SK-N-SH treated with all-trans-retinoic acid at 6 μM for 48 hours (cell line): ENCODE data around the gene ARHGAP8.

Experiments
- ATAC-seq: fragments of 200-7000 bp; cut with Tn5 transposase; 3 replicates; pipeline ENCODE4 v1.9.1; 2020; ENCODE audit warnings: mild to moderate bottlenecking, moderate library complexity
- ARNTL ChIP-seq: fragments of 450-650 bp; formaldehyde crosslinking; IDR thresholded peaks from 2 replicates; pipeline ENCODE4 v1.5.0; 2020; ENCODE audit warnings: low read depth, mild to moderate bottlenecking, moderate library complexity, borderline replicate concordance
- BACH2 ChIP-seq: fragments of 250-450 bp; sonication (Bioruptor Pico); IDR thresholded peaks from 2 replicates; pipeline ENCODE4 v1.9.0; 2021; ENCODE audit warnings: mild to moderate bottlenecking, borderline replicate concordance
- CSDC2 ChIP-seq: fragments of 250-450 bp; sonication (Bioruptor Pico); IDR thresholded peaks from 2 replicates; pipeline ENCODE4 v1.5.0; 2020; ENCODE audit warnings: mild to moderate bottlenecking, moderate library complexity
- ESRRG ChIP-seq: fragments of 250-450 bp; sonication (Bioruptor Pico); IDR thresholded peaks from 2 replicates; pipeline ENCODE4 v1.6.1; 2021; ENCODE audit warnings: mild to moderate bottlenecking
- GLIS3 ChIP-seq: fragments of 250-450 bp; sonication (Bioruptor Pico); IDR thresholded peaks from 2 replicates; pipeline ENCODE4 v1.5.0; 2020; ENCODE audit warnings: mild to moderate bottlenecking, moderate library complexity
- ISL1 ChIP-seq: fragments of 250-450 bp; sonication (Bioruptor Pico); IDR thresholded peaks from 2 replicates; pipeline ENCODE4 v2.1.2; 2022; ENCODE audit warnings: mild to moderate bottlenecking, moderate library complexity
- OSR1 ChIP-seq: fragments of 250-450 bp; sonication (Bioruptor Pico); IDR thresholded peaks from 2 replicates; pipeline ENCODE4 v1.8.0; 2022; ENCODE audit warnings: moderate library complexity, mild to moderate bottlenecking, inconsistent platforms
- PPARA ChIP-seq: fragments of 250-450 bp; sonication (Bioruptor Pico); IDR thresholded peaks from 2 replicates; pipeline ENCODE4 v1.5.0; 2020; ENCODE audit warnings: mild to moderate bottlenecking, borderline replicate concordance
- RARB ChIP-seq: fragments of 250-450 bp; sonication (Bioruptor Pico); IDR thresholded peaks from 2 replicates; pipeline ENCODE4 v1.8.0; 2021; ENCODE audit warnings: mild to moderate bottlenecking, moderate library complexity
- SNAI2 ChIP-seq: fragments of 250-450 bp; sonication (Bioruptor Pico); IDR thresholded peaks from 2 replicates; pipeline ENCODE4 v1.5.0; 2020; ENCODE audit warnings: mild to moderate bottlenecking, moderate library complexity
- TCF4 ChIP-seq: fragments of 250-450 bp; sonication (Bioruptor Pico); IDR thresholded peaks from 2 replicates; pipeline ENCODE4 v1.8.0; 2021; ENCODE audit warnings: mild to moderate bottlenecking, moderate library complexity, borderline replicate concordance
- TOX ChIP-seq: fragments of 250-450 bp; sonication (Bioruptor Pico); IDR thresholded peaks from 2 replicates; pipeline ENCODE4 v1.8.0; 2021; ENCODE audit warnings: mild to moderate bottlenecking, moderate library complexity, borderline replicate concordance
- ZFP3 ChIP-seq: fragments of 250-450 bp; sonication (Bioruptor Pico); IDR thresholded peaks from 2 replicates; pipeline ENCODE4 v1.5.0; 2020; ENCODE audit warnings: mild to moderate bottlenecking, moderate library complexity
- ZNF565 ChIP-seq: fragments of 450-650 bp; formaldehyde crosslinking; conservative IDR thresholded peaks from 2 replicates; pipeline ENCODE4 v1.5.0; 2020; ENCODE audit warnings: low read depth, mild to moderate bottlenecking, moderate library complexity
- ZNF70 ChIP-seq: fragments of 450-650 bp; formaldehyde crosslinking; IDR thresholded peaks from 2 replicates; pipeline ENCODE4 v1.5.0; 2020; ENCODE audit warnings: mild to moderate bottlenecking, moderate library complexity
- ZNF8 ChIP-seq: fragments of 450-650 bp; formaldehyde crosslinking; IDR thresholded peaks from 2 replicates; pipeline ENCODE4 v1.5.0; 2020; ENCODE audit warnings: mild to moderate bottlenecking, moderate library complexity
- TF ChIP-seq, protein P1 (sequence below): fragments of 250-450 bp; sonication (Bioruptor Pico); IDR thresholded peaks from 2 replicates; pipeline ENCODE4 v1.8.0; 2021; ENCODE audit warnings: low read depth, mild to moderate bottlenecking, moderate library complexity, borderline replicate concordance
- TF ChIP-seq, protein P2 (sequence below): fragments of 250-450 bp; sonication (Bioruptor Pico); IDR thresholded peaks from 2 replicates; pipeline ENCODE4 v1.5.0; 2020; ENCODE audit warnings: mild to moderate bottlenecking, moderate library complexity
- TF ChIP-seq, protein P3 (sequence below): fragments of 250-450 bp; sonication (Bioruptor Pico); IDR thresholded peaks from 2 replicates; pipeline ENCODE4 v1.5.1; 2021; ENCODE audit warnings: mild to moderate bottlenecking, moderate library complexity
- TF ChIP-seq, protein P4 (sequence below): fragments of 250-450 bp; sonication (Bioruptor Pico); IDR thresholded peaks from 2 replicates; pipeline ENCODE4 v1.5.1; 2020; ENCODE audit warnings: low read depth, mild to moderate bottlenecking, moderate library complexity
- TF ChIP-seq, protein P5 (sequence below): fragments of 250-450 bp; sonication (Bioruptor Pico); IDR thresholded peaks from 2 replicates; pipeline ENCODE4 v1.8.0; 2020; ENCODE audit warnings: mild to moderate bottlenecking, moderate library complexity, borderline replicate concordance

ARHGAP8 gene

DNA sequence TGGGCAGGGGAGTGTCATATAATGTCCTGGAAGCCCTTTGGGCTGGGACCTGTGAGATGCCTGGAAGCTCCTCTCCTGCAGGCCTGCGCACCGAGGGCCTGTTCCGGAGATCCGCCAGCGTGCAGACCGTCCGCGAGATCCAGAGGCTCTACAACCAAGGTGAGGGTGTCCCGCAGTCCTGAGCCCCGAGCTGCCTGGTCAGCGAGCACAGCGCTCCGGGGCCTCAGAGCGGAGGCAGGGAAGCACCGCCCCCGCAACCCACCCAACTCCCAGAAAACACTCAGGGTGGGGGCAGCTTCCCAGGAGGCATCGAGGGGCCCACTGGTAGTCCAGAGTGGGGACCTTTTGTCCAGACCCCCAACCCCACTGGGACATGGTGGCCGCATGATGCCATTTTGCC, 95.5 kb downstream of the ARHGAP8 start:
- TF ChIP-seq ISL1 (CRISPR knock-in tag) = no peak
- no peak for TF ChIP-seq OSR1
- TF ChIP-seq, protein P1, sequence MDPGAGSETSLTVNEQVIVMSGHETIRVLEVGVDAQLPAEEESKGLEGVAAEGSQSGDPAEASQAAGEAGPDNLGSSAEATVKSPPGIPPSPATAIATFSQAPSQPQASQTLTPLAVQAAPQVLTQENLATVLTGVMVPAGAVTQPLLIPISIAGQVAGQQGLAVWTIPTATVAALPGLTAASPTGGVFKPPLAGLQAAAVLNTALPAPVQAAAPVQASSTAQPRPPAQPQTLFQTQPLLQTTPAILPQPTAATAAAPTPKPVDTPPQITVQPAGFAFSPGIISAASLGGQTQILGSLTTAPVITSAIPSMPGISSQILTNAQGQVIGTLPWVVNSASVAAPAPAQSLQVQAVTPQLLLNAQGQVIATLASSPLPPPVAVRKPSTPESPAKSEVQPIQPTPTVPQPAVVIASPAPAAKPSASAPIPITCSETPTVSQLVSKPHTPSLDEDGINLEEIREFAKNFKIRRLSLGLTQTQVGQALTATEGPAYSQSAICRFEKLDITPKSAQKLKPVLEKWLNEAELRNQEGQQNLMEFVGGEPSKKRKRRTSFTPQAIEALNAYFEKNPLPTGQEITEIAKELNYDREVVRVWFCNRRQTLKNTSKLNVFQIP (CRISPR knock-in tag) = no peak
- no peak for TF ChIP-seq ZFP3
- TF ChIP-seq ZNF8 (CRISPR knock-in tag) = no peak
- TF ChIP-seq, protein P2, sequence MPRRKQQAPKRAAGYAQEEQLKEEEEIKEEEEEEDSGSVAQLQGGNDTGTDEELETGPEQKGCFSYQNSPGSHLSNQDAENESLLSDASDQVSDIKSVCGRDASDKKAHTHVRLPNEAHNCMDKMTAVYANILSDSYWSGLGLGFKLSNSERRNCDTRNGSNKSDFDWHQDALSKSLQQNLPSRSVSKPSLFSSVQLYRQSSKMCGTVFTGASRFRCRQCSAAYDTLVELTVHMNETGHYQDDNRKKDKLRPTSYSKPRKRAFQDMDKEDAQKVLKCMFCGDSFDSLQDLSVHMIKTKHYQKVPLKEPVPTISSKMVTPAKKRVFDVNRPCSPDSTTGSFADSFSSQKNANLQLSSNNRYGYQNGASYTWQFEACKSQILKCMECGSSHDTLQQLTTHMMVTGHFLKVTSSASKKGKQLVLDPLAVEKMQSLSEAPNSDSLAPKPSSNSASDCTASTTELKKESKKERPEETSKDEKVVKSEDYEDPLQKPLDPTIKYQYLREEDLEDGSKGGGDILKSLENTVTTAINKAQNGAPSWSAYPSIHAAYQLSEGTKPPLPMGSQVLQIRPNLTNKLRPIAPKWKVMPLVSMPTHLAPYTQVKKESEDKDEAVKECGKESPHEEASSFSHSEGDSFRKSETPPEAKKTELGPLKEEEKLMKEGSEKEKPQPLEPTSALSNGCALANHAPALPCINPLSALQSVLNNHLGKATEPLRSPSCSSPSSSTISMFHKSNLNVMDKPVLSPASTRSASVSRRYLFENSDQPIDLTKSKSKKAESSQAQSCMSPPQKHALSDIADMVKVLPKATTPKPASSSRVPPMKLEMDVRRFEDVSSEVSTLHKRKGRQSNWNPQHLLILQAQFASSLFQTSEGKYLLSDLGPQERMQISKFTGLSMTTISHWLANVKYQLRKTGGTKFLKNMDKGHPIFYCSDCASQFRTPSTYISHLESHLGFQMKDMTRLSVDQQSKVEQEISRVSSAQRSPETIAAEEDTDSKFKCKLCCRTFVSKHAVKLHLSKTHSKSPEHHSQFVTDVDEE (CRISPR knock-in tag) = no peak
- no peak for TF ChIP-seq ESRRG (CRISPR knock-in tag)
- TF ChIP-seq TOX (CRISPR knock-in tag) = no peak
- TF ChIP-seq TCF4 = no peak
- no peak for TF ChIP-seq ARNTL (CRISPR knock-in tag)
- TF ChIP-seq, protein P3, sequence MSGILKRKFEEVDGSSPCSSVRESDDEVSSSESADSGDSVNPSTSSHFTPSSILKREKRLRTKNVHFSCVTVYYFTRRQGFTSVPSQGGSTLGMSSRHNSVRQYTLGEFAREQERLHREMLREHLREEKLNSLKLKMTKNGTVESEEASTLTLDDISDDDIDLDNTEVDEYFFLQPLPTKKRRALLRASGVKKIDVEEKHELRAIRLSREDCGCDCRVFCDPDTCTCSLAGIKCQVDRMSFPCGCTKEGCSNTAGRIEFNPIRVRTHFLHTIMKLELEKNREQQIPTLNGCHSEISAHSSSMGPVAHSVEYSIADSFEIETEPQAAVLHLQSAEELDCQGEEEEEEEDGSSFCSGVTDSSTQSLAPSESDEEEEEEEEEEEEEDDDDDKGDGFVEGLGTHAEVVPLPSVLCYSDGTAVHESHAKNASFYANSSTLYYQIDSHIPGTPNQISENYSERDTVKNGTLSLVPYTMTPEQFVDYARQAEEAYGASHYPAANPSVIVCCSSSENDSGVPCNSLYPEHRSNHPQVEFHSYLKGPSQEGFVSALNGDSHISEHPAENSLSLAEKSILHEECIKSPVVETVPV (CRISPR knock-in tag) = no peak
- TF ChIP-seq, protein P4, sequence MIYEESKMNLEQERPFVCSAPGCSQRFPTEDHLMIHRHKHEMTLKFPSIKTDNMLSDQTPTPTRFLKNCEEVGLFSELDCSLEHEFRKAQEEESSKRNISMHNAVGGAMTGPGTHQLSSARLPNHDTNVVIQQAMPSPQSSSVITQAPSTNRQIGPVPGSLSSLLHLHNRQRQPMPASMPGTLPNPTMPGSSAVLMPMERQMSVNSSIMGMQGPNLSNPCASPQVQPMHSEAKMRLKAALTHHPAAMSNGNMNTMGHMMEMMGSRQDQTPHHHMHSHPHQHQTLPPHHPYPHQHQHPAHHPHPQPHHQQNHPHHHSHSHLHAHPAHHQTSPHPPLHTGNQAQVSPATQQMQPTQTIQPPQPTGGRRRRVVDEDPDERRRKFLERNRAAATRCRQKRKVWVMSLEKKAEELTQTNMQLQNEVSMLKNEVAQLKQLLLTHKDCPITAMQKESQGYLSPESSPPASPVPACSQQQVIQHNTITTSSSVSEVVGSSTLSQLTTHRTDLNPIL (CRISPR knock-in tag) = no peak
- TF ChIP-seq PPARA = no peak
- TF ChIP-seq RARB (CRISPR knock-in tag) = no peak
- TF ChIP-seq CSDC2 = no peak
- no peak for TF ChIP-seq ZNF565 (CRISPR knock-in tag)
- no peak for ATAC-seq

DNA sequence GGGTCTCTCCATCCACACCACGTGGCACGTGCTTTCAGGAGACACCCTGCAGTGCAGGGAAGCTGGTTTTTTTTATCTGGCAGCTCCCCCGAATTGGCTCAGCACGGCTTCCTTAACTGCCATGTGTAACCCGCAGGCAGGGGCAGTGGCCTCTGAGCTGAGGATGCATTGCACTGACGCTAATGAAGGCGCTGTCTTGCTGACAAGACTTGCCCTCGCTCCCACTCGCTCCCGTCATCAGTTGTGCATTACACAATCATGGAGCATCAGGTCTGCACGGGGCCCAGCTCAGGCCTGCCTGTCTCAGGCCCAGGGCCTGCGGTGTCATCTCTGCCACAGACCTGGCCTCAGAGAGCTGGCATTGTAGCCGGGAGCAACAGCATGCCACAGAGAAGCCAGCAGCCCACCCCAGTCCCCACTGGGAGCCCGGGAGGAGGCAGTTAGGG, 95.9 kb downstream of the ARHGAP8 start:
- no peak for TF ChIP-seq SNAI2
- no peak for TF ChIP-seq ZFP3
- no peak for TF ChIP-seq TCF4
- TF ChIP-seq OSR1 = no peak
- no peak for TF ChIP-seq ZNF8 (CRISPR knock-in tag)
- no peak for TF ChIP-seq BACH2 (CRISPR knock-in tag)
- TF ChIP-seq, protein P5, sequence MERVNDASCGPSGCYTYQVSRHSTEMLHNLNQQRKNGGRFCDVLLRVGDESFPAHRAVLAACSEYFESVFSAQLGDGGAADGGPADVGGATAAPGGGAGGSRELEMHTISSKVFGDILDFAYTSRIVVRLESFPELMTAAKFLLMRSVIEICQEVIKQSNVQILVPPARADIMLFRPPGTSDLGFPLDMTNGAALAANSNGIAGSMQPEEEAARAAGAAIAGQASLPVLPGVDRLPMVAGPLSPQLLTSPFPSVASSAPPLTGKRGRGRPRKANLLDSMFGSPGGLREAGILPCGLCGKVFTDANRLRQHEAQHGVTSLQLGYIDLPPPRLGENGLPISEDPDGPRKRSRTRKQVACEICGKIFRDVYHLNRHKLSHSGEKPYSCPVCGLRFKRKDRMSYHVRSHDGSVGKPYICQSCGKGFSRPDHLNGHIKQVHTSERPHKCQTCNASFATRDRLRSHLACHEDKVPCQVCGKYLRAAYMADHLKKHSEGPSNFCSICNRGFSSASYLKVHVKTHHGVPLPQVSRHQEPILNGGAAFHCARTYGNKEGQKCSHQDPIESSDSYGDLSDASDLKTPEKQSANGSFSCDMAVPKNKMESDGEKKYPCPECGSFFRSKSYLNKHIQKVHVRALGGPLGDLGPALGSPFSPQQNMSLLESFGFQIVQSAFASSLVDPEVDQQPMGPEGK (CRISPR knock-in tag) = no peak
- TF ChIP-seq, protein P4 (CRISPR knock-in tag) = no peak
- TF ChIP-seq, all 23 proteins: peak for 0
- ATAC-seq = no peak

DNA sequence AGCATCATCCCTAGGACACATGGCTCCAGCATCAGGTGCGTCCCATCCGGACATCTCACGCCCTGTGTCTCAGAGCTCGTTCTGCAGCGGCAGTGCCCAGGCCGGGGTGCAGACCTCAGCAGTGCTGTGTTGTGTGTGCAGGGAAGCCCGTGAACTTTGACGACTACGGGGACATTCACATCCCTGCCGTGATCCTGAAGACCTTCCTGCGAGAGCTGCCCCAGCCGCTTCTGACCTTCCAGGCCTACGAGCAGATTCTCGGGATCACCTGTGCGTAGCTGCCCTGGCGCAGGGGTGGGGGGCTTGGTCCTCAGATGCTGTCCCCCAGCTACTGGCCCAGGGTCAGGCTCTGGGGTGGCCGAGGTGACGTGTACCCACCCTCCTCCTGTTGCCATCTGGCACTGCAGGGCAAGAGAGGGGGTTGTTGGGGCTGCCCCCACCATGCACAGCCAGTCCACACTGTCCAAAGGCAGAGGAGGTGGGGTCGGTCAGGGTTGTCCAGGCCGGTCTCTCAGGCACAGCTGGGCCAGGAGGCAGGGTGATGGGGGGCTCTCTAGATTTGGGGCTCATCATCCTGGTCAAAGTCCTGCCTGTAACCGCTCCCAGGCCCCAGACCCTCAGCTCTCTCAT, 96.5 kb downstream of the ARHGAP8 start:
- no peak for TF ChIP-seq GLIS3 (CRISPR knock-in tag)
- TF ChIP-seq OSR1 = no peak
- no peak for TF ChIP-seq PPARA
- TF ChIP-seq SNAI2 = no peak
- TF ChIP-seq TCF4 = no peak
- TF ChIP-seq ISL1 (CRISPR knock-in tag) = no peak
- TF ChIP-seq, protein P1 (CRISPR knock-in tag) = no peak
- TF ChIP-seq CSDC2 = no peak
- TF ChIP-seq ESRRG (CRISPR knock-in tag) = no peak
- TF ChIP-seq, protein P4 (CRISPR knock-in tag) = no peak
- TF ChIP-seq ZNF70 = no peak
- no peak for ATAC-seq
